Uterus (tissue), 2 donors: Measurements from ENCODE around the gene TEKT2.

Experiments
- POLR2A ChIP-seq, 2 donors: fragments of 450-650 bp; IDR thresholded peaks; one replicate each; pipeline ENCODE4 v1.6.1; 2016; ENCODE audit warnings: antibody characterized with exemption in 2 of 2, mild to moderate bottlenecking in 1 of 2, moderate library complexity in 1 of 2
- TF ChIP-seq, protein P1 (sequence below), 4 experiments: fragments of 200-600 bp in 2 of 4; fragments of 450-650 bp in 2 of 4; sonication (generic) in 2 of 4; IDR thresholded peaks; one replicate each; pipeline ENCODE4 v1.5.1; 2016 to 2019; ENCODE audit warnings: antibody characterized with exemption in 4 of 4, mild to moderate bottlenecking in 2 of 4, moderate library complexity in 1 of 4

GRCh38 chr1:36068866-36069265, 15.0 kb upstream of the TEKT2 start:
- TF ChIP-seq POLR2A (IDR thresholded peaks at IDR 0.05), result no peak
- TF ChIP-seq, protein P1, sequence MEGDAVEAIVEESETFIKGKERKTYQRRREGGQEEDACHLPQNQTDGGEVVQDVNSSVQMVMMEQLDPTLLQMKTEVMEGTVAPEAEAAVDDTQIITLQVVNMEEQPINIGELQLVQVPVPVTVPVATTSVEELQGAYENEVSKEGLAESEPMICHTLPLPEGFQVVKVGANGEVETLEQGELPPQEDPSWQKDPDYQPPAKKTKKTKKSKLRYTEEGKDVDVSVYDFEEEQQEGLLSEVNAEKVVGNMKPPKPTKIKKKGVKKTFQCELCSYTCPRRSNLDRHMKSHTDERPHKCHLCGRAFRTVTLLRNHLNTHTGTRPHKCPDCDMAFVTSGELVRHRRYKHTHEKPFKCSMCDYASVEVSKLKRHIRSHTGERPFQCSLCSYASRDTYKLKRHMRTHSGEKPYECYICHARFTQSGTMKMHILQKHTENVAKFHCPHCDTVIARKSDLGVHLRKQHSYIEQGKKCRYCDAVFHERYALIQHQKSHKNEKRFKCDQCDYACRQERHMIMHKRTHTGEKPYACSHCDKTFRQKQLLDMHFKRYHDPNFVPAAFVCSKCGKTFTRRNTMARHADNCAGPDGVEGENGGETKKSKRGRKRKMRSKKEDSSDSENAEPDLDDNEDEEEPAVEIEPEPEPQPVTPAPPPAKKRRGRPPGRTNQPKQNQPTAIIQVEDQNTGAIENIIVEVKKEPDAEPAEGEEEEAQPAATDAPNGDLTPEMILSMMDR (IDR thresholded peaks at IDR 0.05), result no peak
